Prostate gland (tissue), 2 donors: ENCODE data around the gene GPATCH2L. TPM values are rescaled to one million over a fixed set of nuclear protein-coding genes. Genes with fewer than 3 reads are reported as not detected.

Source experiments
- DNase-seq: peaks from one replicate; pipeline ENCODE4 v3.0.0-alpha.2; 2019; ENCODE audit warnings: low spot score
- H3K27ac ChIP-seq, 2 donors: fragments of 200-600 bp; sonication (generic); 2 replicates each; pipeline ENCODE4 v1.5.1; 2017 to 2019
- H3K27me3 ChIP-seq: fragments of 200-600 bp; sonication (generic); replicated peaks from 2 replicates; pipeline ENCODE4 v1.5.1; 2019; ENCODE audit not compliant: insufficient read depth
- H3K36me3 ChIP-seq, 2 donors: fragments of 200-600 bp; sonication (generic); 1 replicate in 1 of 2; 2 replicates in 1 of 2; pipeline versions ENCODE4 v1.5.1 to v1.8.1; 2017 to 2019
- H3K4me1 ChIP-seq: fragments of 200-600 bp; sonication (generic); replicated peaks from 2 replicates; pipeline ENCODE4 v1.5.1; 2019
- H3K4me3 ChIP-seq, 2 donors: fragments of 200-600 bp; sonication (generic); 2 replicates each; pipeline ENCODE4 v1.5.1; 2017 to 2019
- H3K9me3 ChIP-seq: fragments of 200-600 bp; sonication (generic); 2 replicates; pipeline ENCODE4 v1.5.1; 2017
- CTCF ChIP-seq, 4 experiments: fragments of 200-600 bp in 2 of 4; fragments of 450-650 bp in 2 of 4; sonication (generic) in 2 of 4; IDR thresholded peaks; 1 replicate in 3 of 4; 2 replicates in 1 of 4; pipeline ENCODE4 v1.5.1; 2016 to 2019; ENCODE audit warnings: antibody characterized with exemption in 4 of 4, mild to moderate bottlenecking in 2 of 4, moderate library complexity in 2 of 4
- POLR2A ChIP-seq: fragments of 450-650 bp; IDR thresholded peaks from one replicate; pipeline ENCODE4 v1.6.1; 2016; ENCODE audit warnings: antibody characterized with exemption, mild to moderate bottlenecking
- POLR2AphosphoS5 ChIP-seq: sonication (generic); formaldehyde crosslinking; IDR thresholded peaks from one replicate; pipeline ENCODE4 v1.6.1; 2017; ENCODE audit warnings: antibody characterized with exemption
- WGBS: methylation state at CpG from one replicate; pipeline ENCODE4 v1.1.5; 2018; 5-methylcytosine and 5-hydroxymethylcytosine counted together
- intact Hi-C: fragments of 100-400 bp; cut with DNase I; formaldehyde crosslinking; loops from one replicate; pipeline ENCODE4 v1.14.2; 2022
- total RNA-seq, 2 donors: library from RNA; depleted of rRNA; stranded (reverse); fragments of >200 nt; gene quantifications; one replicate each; pipeline ENCODE4 v1.1.0, GENCODE V29; 2016

Gene GPATCH2L
- total RNA-seq, 2 donors from 2014 or later = 39.0 to 60.3 TPM

DNA sequence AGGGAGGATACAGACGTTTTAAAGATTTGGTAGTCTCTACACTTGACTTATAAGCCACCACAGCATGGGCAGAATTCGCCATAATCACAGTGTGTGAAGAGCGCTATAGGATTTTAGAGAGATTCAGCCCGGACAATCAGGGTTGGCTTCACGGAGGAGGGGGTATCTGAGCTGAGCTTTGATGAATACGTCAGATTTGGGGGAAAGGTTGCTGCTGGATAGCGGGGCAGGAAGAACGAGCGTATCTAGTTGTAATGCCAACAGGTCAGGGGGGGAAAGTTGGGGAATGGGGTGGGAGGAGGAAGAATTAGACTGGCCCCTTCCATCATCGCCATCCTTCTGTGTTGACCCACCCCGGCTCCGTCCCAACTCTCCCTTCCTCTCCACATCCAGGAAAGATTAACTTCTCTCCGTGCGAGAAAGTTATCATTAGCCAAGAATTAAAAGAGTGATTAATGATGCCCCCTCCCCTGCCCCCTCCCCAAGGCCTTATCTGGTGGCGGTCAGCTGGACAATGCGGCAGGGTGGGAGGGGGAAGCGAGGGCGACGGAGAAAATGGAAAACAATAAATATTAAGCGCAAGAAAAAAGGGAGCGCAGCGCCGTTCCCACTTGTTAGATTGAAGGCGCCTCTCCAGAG is 13.5 kb upstream of the GPATCH2L start:
- Histone ChIP-seq H3K4me3 (peak overlapping the region; percentile 8 to 18), H3K9me3 (no peaks in the 10 kb centered on the region), H3K27me3 (peaks cover 4% of the 10 kb centered on the region), H3K36me3 (no peaks in the 10 kb centered on the region), H3K4me1 (no peaks in the 10 kb centered on the region), H3K27ac (no peak overlapping the region)
- intact Hi-C loops = no loop called here
- DNase-seq = no peak
- no peak for TF ChIP-seq POLR2A
- TF ChIP-seq CTCF (IDR thresholded peaks at IDR 0.05) = no peak
- no peak for TF ChIP-seq POLR2AphosphoS5
- WGBS = 16% methylated on average over 24 of the region's 24 CpGs

DNA sequence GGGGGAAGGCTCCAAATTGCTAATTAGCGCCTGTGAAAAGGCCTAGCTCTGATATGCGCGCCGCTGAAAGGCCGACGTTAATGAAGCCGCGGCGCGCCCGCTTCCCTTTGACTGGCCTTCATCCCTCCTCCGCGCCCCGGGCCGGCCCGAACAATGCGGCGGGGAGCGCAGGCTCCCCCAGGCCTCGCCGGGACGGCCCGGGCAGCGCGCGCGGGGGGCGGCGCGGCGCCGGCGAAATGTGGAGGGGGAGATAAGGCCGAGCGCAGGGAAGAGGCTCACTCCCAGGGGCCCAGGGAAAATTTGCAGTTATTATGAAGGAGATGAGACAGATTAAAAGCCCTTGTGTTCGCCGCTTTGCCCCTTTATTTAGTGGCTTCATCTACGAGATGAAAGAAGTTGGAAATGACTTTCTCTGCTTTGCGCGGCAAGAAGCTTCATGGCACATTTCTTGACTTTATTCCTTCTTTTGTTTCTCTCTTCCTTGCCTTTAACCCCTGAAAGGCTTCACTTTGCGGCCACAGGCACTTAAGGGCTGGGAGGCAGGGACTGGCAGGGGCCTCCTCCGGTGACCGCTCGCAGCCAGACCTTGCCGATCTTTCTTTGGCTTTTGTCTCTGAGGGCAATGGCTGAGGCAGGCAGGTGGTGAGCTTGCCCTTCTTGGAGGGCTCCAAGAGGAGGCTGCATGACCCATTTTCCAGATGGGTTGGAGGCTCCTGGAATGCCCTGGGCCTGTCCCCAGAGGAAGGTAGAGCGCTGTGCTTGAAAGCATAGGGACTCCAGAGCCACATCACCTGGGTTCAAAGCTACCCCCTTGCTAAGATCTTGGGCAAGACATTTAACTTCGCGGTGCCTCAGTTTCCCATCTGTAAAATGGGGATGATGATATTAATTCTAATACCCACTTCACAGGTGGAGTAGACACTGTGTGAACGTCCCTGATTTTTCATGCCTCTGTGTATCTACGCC is 12.7 kb upstream of the GPATCH2L start:
- no peak overlapping the region for H3K27ac ChIP-seq
- TF ChIP-seq POLR2A = no peak
- TF ChIP-seq CTCF (IDR thresholded peaks at IDR 0.05) = no peak
- TF ChIP-seq POLR2AphosphoS5 = no peak
- peak overlapping the region; percentile 8 to 18 for H3K4me3 ChIP-seq
- no peaks in the 10 kb centered on the region for H3K36me3 ChIP-seq
- DNase-seq = no peak
- H3K27me3 ChIP-seq = peaks cover 4% of the 10 kb centered on the region
- no peaks in the 10 kb centered on the region for H3K9me3 ChIP-seq
- intact Hi-C loops = no loop called here
- WGBS = 13% methylated on average over 50 of the region's 50 CpGs
- no peaks in the 10 kb centered on the region for H3K4me1 ChIP-seq

GRCh38 chr14:76143642-76144041 is 8.1 kb upstream of the GPATCH2L start:
- no peaks in the 10 kb centered on the region for H3K4me1 ChIP-seq
- H3K27ac ChIP-seq = no peak overlapping the region
- TF ChIP-seq POLR2AphosphoS5 = no peak
- TF ChIP-seq POLR2A = no peak
- TF ChIP-seq CTCF (IDR thresholded peaks at IDR 0.05) = no peak
- no peaks in the 10 kb centered on the region for H3K9me3 ChIP-seq
- no peak for DNase-seq
- H3K4me3 ChIP-seq = no peak overlapping the region
- no peaks in the 10 kb centered on the region for H3K36me3 ChIP-seq
- intact Hi-C loops = no loop called here
- 82% methylated on average over 2 of the region's 2 CpGs for WGBS
- H3K27me3 ChIP-seq = no peaks in the 10 kb centered on the region

DNA sequence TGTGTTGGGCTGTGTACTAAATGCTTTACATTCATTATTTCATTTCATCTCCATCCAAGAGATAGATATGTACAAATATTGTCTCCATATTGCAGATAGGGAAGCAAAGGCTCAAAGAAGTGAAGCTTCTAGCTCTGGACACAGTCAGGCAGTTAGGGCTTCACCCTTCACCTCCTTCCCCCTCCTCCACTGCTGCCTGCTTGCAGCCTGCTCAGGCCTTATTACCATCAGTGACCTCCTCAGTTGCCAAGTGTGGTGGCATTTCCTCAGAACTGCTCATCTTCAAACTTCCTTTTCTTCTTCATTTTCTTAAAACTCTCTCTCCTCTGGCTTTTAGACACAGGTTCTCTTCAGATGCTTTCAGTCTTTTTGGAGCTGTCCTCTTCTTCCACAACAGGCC is 4.7 kb upstream of the GPATCH2L start:
- intact Hi-C loops = no loop called here
- no peaks in the 10 kb centered on the region for H3K9me3 ChIP-seq
- no peak for DNase-seq
- no peaks in the 10 kb centered on the region for H3K27me3 ChIP-seq
- H3K27ac ChIP-seq = no peak overlapping the region
- H3K4me1 ChIP-seq = no peaks in the 10 kb centered on the region
- H3K36me3 ChIP-seq = no peaks in the 10 kb centered on the region
- no peak for TF ChIP-seq POLR2AphosphoS5
- TF ChIP-seq POLR2A = no peak
- TF ChIP-seq CTCF (IDR thresholded peaks at IDR 0.05) = no peak
- no peak overlapping the region for H3K4me3 ChIP-seq
